Measurements from ENCODE around the gene KCNK2.

The KCNK2 gene

DNA sequence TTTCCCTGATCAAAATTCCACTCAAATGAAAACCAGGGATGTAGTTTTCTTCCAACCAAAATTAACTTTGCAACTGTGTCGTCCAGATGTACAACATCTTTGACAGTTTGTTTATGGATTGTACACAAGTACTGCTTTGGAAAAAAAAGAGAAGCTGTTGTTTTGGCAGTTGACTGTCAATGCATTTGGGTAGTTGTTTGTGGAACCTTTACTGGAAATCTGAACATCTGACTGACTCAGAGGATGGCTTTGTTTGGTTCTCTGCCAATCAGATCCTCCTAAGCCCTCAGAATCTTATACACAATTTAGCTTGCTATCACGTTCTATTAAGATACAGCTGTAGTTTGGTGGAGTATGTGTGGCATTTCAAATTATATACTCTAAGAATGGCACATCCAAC, 195.0 kb downstream of the KCNK2 start:
- TF ChIP-seq, protein P1, sequence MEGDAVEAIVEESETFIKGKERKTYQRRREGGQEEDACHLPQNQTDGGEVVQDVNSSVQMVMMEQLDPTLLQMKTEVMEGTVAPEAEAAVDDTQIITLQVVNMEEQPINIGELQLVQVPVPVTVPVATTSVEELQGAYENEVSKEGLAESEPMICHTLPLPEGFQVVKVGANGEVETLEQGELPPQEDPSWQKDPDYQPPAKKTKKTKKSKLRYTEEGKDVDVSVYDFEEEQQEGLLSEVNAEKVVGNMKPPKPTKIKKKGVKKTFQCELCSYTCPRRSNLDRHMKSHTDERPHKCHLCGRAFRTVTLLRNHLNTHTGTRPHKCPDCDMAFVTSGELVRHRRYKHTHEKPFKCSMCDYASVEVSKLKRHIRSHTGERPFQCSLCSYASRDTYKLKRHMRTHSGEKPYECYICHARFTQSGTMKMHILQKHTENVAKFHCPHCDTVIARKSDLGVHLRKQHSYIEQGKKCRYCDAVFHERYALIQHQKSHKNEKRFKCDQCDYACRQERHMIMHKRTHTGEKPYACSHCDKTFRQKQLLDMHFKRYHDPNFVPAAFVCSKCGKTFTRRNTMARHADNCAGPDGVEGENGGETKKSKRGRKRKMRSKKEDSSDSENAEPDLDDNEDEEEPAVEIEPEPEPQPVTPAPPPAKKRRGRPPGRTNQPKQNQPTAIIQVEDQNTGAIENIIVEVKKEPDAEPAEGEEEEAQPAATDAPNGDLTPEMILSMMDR (IDR thresholded peaks at IDR 0.05; ENCODE audit: low read depth, low read length): no peak
- no peak overlapping the region for H3K4me3 ChIP-seq (ENCODE audit: low read depth, low read length)

DNA sequence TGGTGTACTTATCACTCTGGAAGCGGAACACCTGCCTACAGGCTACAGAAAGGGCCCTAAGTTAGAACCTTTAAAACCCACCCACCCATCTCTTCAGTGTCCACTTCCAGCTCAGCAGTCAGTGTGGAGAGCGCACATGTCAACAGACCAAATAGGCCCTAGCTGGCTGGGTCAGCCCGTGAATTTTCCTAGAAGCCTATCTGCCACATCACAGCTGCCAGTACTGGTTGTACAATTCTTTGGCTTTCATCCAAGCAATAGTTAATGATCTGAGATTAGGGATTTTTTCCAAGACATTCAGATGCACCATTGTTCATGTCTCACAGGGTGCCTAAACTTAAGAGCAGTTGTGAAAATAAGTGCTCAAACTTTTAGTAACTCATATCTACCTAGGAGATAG, 197.1 kb downstream of the KCNK2 start:
- TF ChIP-seq, protein P1 (IDR thresholded peaks at IDR 0.05; ENCODE audit: low read depth, low read length): no peak
- no peak overlapping the region for H3K4me3 ChIP-seq (ENCODE audit: low read depth, low read length)

DNA sequence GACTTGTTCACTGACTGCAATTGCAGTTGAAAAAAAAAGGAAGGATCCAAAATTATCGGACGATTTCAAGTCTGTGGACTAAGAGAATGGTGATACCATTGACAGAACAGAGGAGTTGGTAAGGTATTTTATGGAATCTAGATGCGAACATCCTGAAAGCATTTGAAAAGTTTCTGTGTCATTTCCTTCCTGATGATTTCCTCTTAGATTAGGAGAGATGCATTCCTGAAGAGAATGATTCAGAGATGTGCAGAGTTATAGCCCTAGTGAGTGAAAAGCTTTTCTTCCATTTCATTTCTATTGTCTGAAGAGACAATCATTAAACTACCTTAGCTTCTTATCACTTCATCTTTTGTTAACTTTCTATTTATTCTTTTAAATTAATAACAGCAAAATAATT, 200.0 kb downstream of the KCNK2 start:
- H3K4me3 ChIP-seq (ENCODE audit: low read depth, low read length): no peak overlapping the region
- TF ChIP-seq, protein P1 (IDR thresholded peaks at IDR 0.05; ENCODE audit: low read depth, low read length): no peak

DNA sequence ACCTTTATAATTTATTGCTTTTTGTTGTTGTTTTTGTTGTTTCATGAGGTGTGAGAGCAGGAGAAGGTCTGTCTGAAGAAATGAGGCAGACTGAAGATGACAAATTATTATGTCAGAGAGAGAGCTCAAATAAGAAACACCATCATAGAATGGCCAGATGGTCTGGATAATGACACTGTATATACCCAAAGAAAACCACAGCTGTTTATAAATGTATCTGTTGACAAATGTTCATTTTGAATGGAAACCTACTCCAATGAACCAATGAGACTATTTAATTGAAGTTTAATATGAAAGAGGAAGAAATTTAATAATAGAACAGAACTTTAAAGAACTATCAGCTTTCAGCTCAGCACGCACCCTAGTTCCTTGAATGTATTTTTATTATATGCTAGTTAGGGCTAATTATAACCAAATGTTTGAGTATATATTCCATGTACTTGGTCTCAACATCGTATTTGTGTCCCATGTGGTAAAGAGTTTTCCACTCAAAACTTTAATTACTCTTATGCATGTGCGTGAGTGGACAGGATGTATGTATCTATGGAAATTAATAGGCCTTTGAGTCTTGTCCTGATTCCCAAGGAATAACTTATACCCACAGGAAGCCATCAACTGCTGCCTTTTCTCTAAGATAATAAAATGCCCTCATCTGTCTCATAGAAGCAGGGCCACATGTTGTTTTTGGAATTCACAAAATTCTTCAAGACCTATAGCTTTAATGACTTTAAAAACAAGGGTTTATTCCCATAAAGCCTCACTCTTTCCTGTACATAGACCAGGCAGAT, 202.7 kb downstream of the KCNK2 start:
- no peak overlapping the region for H3K4me3 ChIP-seq (ENCODE audit: low read depth, low read length)
- TF ChIP-seq, protein P1 (IDR thresholded peaks at IDR 0.05; ENCODE audit: low read depth, low read length): no peak

All from WI38 (cell line).